GM18873 (cell line): Measurements from ENCODE around the gene GNAO1.
A peak's percentile ranks its signal among the peaks of the same experiment; 100 is the strongest.

ENCODE experiments used
- ATAC-seq: cut with Tn5 transposase; IDR thresholded peaks from one replicate; pipeline ENCODE4 v1.9.1; 2021; ENCODE audit warnings: mild to moderate bottlenecking, moderate library complexity, moderate number of reproducible peaks; ENCODE audit not compliant: unreplicated experiment, low FRiP score

The GNAO1 gene

GRCh38 chr16:56197192-56197992, 6.1 kb downstream of the GNAO1 start:
- ATAC-seq, result no peak

DNA sequence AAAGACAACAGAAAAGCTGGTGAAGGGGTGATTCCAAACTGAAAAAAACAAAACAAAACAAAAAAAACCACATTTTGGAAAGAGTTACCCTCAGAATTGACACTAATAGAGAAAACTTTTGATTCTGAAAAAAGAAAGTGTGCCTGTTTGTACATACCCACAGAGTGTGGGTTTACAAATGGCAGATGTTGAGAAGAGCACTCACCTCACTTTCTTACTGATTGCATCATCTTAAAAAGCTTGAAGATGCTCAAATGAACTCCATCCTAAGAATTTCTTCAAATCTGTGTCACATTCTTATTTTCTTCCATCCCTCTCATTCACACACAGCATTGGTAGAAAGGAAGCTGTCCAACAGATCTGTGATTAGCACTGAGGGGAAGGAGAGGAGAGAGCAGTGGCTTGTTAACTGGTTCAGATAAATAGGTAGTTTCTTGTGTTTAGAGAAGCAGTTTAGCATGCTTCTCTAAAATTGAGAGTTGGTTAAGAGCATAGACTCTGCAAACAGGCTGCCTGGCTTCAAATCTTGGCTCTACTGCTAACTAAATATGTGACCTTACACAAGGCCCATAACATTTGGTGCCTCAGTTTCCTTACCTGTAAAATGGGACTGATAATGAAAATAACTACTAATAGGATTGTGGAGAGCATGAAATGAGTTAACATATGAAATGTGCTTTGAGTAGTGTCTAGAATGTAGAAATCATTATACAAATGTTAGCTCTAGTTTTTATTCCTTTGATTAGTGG, 6.9 kb downstream of the GNAO1 start:
- no peak for ATAC-seq

- no peak for ATAC-seq
Measured at GRCh38 chr16:56198755-56199114, 7.4 kb downstream of the GNAO1 start.

DNA sequence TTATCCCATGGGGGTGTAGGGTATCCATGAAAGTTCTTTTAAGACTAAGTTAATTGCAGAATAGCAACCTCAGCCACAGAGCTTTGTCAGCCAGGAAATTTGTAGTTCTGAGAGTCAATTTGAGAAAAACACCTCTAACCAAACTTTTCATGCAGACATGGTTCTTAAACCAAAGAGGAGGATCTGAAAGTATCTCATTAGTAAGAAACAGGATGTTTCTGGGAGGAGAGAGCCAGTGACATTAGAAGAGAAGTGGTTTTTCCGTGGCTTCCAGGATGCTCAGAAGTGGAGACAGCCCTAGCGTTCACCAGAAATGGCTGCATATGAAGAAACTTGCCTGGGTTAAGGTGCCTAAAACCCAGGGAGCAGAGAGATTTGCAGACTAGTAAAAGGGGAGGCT, 7.9 kb downstream of the GNAO1 start:
- ATAC-seq, result no peak

GRCh38 chr16:56201030-56201429, 9.7 kb downstream of the GNAO1 start:
- no peak for ATAC-seq

- ATAC-seq, result no peak
Measured at GRCh38 chr16:56202036-56202435, 10.7 kb downstream of the GNAO1 start.

GRCh38 chr16:56203052-56203451, 11.8 kb downstream of the GNAO1 start:
- ATAC-seq, result peak; percentile 53

GRCh38 chr16:56204816-56205215, 13.5 kb downstream of the GNAO1 start:
- ATAC-seq, result no peak

DNA sequence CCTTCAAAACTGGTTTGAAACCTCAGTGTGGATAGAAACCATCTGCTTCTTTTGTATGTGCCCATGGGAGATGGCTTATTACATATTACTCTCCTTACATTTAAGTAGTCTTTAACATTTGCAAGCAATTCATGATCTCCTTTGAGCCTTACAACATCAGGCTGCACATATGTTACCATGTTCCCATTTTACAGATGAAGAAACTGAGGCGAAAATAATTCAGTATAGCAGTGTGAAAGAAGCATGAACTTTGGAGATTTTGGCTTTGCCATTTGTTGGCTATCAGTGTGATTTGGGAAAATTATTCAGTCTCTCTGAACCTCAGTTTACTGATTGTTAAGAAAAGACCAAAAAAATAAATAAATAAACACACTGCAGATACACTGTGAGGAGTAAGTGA, 15.7 kb downstream of the GNAO1 start:
- no peak for ATAC-seq

DNA sequence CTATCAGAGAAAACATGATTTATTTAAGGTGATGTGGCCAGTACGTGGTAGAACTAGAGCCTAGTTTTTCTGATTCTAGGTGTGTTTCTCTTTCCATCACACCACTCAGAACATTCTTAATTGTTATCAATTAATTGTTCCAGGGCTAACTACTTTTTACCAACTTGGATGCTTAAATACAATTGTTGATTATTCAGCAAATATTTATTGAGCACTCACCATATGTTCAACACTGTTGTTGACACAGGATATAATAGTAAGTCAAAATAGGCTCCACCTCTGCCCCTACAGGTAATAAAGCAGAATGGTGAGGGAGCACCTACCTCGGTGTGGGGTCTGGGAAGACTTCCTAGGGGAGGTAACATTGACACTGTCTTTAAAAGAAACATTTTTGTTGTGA, 16.1 kb downstream of the GNAO1 start:
- ATAC-seq, result no peak

GRCh38 chr16:56211435-56211981, 20.2 kb downstream of the GNAO1 start:
- no peak for ATAC-seq

GRCh38 chr16:56212144-56212543, 20.9 kb downstream of the GNAO1 start:
- no peak for ATAC-seq

GRCh38 chr16:56221995-56222394, 30.7 kb downstream of the GNAO1 start:
- no peak for ATAC-seq

DNA sequence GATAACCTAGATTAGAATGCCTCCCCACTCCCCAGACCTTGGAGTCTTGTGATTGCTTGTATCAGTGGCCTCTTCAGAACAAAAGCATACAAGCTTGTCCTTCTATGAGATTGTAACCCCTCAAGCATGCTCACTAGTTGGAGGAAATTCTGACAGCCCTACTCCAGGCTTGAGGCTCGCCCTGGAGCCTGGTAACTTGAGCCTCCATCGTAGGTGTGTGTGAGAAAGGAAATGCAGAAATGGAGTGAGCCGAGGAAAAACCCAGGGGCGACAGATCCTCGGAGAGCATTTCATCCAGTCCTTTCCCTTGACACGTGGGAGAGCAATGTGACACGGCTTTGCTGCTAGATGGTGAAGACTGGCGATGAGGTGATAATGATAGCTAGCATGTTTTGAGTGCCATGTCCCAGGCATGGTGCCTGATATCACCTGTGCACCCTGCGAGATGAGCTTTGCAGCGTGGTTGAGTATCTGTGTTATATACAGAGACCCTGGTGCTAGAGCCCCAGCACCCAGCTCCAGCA, 31.2 kb downstream of the GNAO1 start:
- ATAC-seq, result no peak

- ATAC-seq, result no peak
Measured at GRCh38 chr16:56225017-56225742, 33.9 kb downstream of the GNAO1 start.

DNA sequence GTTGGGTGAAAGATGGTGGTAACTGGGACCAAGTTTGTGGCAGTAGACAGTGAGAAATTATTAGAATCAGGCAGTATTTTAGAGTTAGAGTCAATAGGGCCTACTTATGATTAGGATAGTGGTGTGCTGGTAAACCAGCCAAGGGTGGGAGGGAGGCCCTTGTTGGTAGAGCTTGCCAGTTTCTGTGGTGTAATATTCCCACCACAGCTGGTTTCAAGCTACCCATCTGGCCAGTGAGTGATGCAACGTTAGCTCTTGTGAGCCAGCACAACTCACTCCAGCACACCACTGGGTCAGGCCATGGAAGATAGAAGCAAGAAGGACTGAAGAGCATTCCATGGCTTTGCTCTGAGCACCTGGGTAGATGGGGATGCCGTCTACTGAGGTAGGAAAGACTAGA, 34.9 kb downstream of the GNAO1 start:
- ATAC-seq, result no peak

- no peak for ATAC-seq
Measured at GRCh38 chr16:56226845-56227525, 35.7 kb downstream of the GNAO1 start.

DNA sequence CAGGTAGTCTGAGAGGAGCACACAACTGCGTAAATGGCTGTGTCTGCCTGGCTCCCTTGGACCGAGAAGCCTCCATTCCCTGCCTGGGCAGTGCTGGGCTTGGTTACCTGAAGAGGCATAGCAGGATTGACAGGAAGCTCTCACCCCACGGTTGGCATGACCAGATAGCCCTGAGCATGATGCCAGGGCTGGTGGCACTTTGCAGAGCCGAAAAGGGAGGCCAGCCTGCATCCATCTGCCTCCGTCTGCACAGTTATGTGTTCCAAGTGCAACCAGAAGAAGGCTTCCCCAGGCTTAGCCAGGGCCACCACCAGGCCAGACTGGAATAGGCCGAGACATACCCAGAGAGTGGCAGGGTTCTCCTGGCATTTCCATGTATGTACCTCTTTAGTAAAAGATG, 36.6 kb downstream of the GNAO1 start:
- ATAC-seq, result no peak

- no peak for ATAC-seq
Measured at GRCh38 chr16:56228476-56228875, 37.2 kb downstream of the GNAO1 start.
